PC-3 (cell line): ENCODE measurements around the gene CCL1.

Experiments used
- EZH2 ChIP-seq: fragments of 300-600 bp; sonication (generic); IDR thresholded peaks from one replicate; pipeline ENCODE4 v1.6.1; 2017; ENCODE audit warnings: antibody characterized with exemption, mild to moderate bottlenecking, low read length; ENCODE audit not compliant: unreplicated experiment
- EZH2phosphoT487 ChIP-seq: fragments of 300-600 bp; sonication (generic); IDR thresholded peaks from 2 replicates; pipeline ENCODE4 v1.6.1; 2018; ENCODE audit warnings: mild to moderate bottlenecking, antibody characterized with exemption, low read length, borderline replicate concordance
- TF ChIP-seq, protein P1 (sequence below): fragments of 300-600 bp; sonication (generic); conservative IDR thresholded peaks from 2 replicates; pipeline ENCODE4 v1.5.1; 2017; ENCODE audit warnings: antibody characterized with exemption, low read depth, mild to moderate bottlenecking, low read length

DNA sequence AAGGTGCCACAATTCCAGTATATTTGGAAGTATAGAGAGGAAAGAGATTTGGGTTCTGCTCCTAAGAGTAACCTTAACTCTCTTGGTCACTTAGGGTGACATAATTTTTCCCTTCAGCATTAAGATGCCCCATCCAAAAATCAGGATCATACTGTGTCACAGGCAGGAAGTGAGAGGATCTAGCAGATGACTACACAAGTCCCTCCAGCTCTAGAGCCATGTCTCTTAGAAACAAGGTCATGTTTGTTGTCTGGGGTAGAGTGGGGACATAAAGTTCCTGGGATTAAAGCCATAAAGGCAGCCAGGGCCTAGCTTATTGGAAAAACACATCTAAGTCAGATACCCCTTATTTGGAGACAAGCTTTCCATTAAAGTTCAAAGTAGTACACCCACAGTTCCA lies 41.1 kb downstream of the CCL1 start:
- TF ChIP-seq, protein P1, sequence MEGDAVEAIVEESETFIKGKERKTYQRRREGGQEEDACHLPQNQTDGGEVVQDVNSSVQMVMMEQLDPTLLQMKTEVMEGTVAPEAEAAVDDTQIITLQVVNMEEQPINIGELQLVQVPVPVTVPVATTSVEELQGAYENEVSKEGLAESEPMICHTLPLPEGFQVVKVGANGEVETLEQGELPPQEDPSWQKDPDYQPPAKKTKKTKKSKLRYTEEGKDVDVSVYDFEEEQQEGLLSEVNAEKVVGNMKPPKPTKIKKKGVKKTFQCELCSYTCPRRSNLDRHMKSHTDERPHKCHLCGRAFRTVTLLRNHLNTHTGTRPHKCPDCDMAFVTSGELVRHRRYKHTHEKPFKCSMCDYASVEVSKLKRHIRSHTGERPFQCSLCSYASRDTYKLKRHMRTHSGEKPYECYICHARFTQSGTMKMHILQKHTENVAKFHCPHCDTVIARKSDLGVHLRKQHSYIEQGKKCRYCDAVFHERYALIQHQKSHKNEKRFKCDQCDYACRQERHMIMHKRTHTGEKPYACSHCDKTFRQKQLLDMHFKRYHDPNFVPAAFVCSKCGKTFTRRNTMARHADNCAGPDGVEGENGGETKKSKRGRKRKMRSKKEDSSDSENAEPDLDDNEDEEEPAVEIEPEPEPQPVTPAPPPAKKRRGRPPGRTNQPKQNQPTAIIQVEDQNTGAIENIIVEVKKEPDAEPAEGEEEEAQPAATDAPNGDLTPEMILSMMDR = no peak
- TF ChIP-seq EZH2 (no peak), EZH2phosphoT487 (no peak)
